HG02870 (cell line): ENCODE results near the gene CDYL.

Experiments used
- ATAC-seq: cut with Tn5 transposase; IDR thresholded peaks from one replicate; pipeline ENCODE4 v1.9.1; 2021; ENCODE audit warnings: mild to moderate bottlenecking, moderate library complexity; ENCODE audit not compliant: unreplicated experiment

CDYL gene

GRCh38 chr6:4802312-4802935, 26.2 kb downstream of the CDYL start:
- ATAC-seq = peak; percentile 71

- no peak for ATAC-seq
These were observed 27.1 kb downstream of the CDYL start for GRCh38 chr6:4803343-4803744.

- no peak for ATAC-seq
These were observed 27.9 kb downstream of the CDYL start for GRCh38 chr6:4804095-4804494.

- no peak for ATAC-seq
These were observed 29.5 kb downstream of the CDYL start for GRCh38 chr6:4805553-4806336.

- ATAC-seq = no peak
These were observed 30.1 kb downstream of the CDYL start for GRCh38 chr6:4806337-4806725.

- no peak for ATAC-seq
These were observed 30.6 kb downstream of the CDYL start for GRCh38 chr6:4806791-4807190.

GRCh38 chr6:4808396-4808795, 32.2 kb downstream of the CDYL start:
- ATAC-seq = no peak

GRCh38 chr6:4809999-4810918, 34.1 kb downstream of the CDYL start:
- ATAC-seq = no peak

- no peak for ATAC-seq
These were observed 35.9 kb downstream of the CDYL start for GRCh38 chr6:4812068-4812467.

- no peak for ATAC-seq
These were observed 36.9 kb downstream of the CDYL start for GRCh38 chr6:4813055-4813454.

- no peak for ATAC-seq
These were observed 38.0 kb downstream of the CDYL start for GRCh38 chr6:4814212-4814611.

GRCh38 chr6:4814987-4815386, 38.8 kb downstream of the CDYL start:
- ATAC-seq = no peak

- no peak for ATAC-seq
These were observed 39.4 kb downstream of the CDYL start for GRCh38 chr6:4815584-4815983.

GRCh38 chr6:4816904-4817303, 40.7 kb downstream of the CDYL start:
- ATAC-seq = no peak

GRCh38 chr6:4817551-4817950, 41.3 kb downstream of the CDYL start:
- no peak for ATAC-seq

- ATAC-seq = no peak
These were observed 42.2 kb downstream of the CDYL start for GRCh38 chr6:4818272-4818938.

GRCh38 chr6:4819706-4820283, 43.6 kb downstream of the CDYL start:
- no peak for ATAC-seq

- no peak for ATAC-seq
These were observed 44.6 kb downstream of the CDYL start for GRCh38 chr6:4820704-4821276.

- ATAC-seq = no peak
These were observed 46.3 kb downstream of the CDYL start for GRCh38 chr6:4822476-4822875.

- ATAC-seq = no peak
These were observed 52.0 kb downstream of the CDYL start for GRCh38 chr6:4828187-4828698.
